Heart left ventricle (tissue), 16 donors: ENCODE results near the gene ETV2. TPM values are rescaled to one million over a fixed set of nuclear protein-coding genes. Genes with fewer than 3 reads are reported as not detected.
A peak's percentile ranks its signal among the peaks of the same experiment; 100 is the strongest.
"Not testable (repeated sequence)": the region's sequence is repeated elsewhere in the genome, so short reads cannot be mapped to it uniquely, and the experiment has no call there.

Source experiments
- ATAC-seq, 4 donors: fragments of 200-7000 bp; cut with Tn5 transposase; one replicate each; pipeline ENCODE4 v1.9.1; 2020 to 2022; ENCODE audit warnings: moderate library complexity in 4 of 4, mild to moderate bottlenecking in 3 of 4, moderate number of reproducible peaks in 1 of 4
- DNase-seq, 5 donors: peaks; one replicate each; pipeline ENCODE4 v3.0.0-alpha.2; 2020
- H3K27ac ChIP-seq, 12 donors: fragments of 200-600 bp; sonication (generic) in 4 of 12; one replicate each; pipeline versions ENCODE4 v1.5.0 to v1.8.0; 2016 to 2022; ENCODE audit warnings: mild to moderate bottlenecking in 2 of 12
- H3K27me3 ChIP-seq, 9 donors: fragments of 200-600 bp; sonication (generic) in 2 of 9; one replicate each; pipeline versions ENCODE4 v1.5.1 to v1.8.0; 2016 to 2022; ENCODE audit warnings: mild to moderate bottlenecking in 3 of 9
- H3K36me3 ChIP-seq, 9 donors: fragments of 200-600 bp; sonication (generic) in 2 of 9; one replicate each; pipeline versions ENCODE4 v1.5.0 to v1.8.0; 2018 to 2022; ENCODE audit warnings: mild to moderate bottlenecking in 2 of 9
- H3K4me1 ChIP-seq, 12 donors: fragments of 200-600 bp; sonication (generic) in 4 of 12; one replicate each; pipeline versions ENCODE4 v1.5.0 to v1.8.0; 2016 to 2022; ENCODE audit warnings: mild to moderate bottlenecking in 3 of 12
- H3K4me3 ChIP-seq, 12 donors: fragments of 200-600 bp; sonication (generic) in 4 of 12; one replicate each; pipeline versions ENCODE4 v1.5.0 to v1.8.0; 2017 to 2022; ENCODE audit warnings: mild to moderate bottlenecking in 9 of 12, moderate library complexity in 4 of 12
- H3K9me3 ChIP-seq, 12 donors: fragments of 200-600 bp; sonication (generic) in 4 of 12; one replicate each; pipeline versions ENCODE4 v1.5.0 to v1.8.0; 2016 to 2022; ENCODE audit warnings: mild to moderate bottlenecking in 1 of 12
- CTCF ChIP-seq, 12 donors: fragments of 200-600 bp; sonication (generic) in 4 of 12; IDR thresholded peaks; one replicate each; pipeline versions ENCODE4 v1.5.0 to v1.8.0; 2018 to 2022; ENCODE audit warnings: antibody characterized with exemption in 12 of 12, mild to moderate bottlenecking in 5 of 12
- POLR2A ChIP-seq, 2 donors: fragments of 450-650 bp; IDR thresholded peaks; one replicate each; pipeline ENCODE4 v1.6.1; 2017; ENCODE audit warnings: antibody characterized with exemption in 2 of 2, mild to moderate bottlenecking in 2 of 2, moderate library complexity in 2 of 2
- WGBS, 4 donors: extraction: QIAGEN DNeasy Blood & Tissue Kit in 2 of 4; methylation state at CpG; one replicate each; pipeline versions ENCODE4 v1.1.5 to v1.1.7; 2013 to 2018; 5-methylcytosine and 5-hydroxymethylcytosine counted together
- intact Hi-C, 10 donors: fragments of 100-400 bp; cut with DNase I; formaldehyde crosslinking; loops; one replicate each; pipeline versions ENCODE4 v1.11.1 to v1.14.2; 2022
- polyA plus RNA-seq, 2 donors: library from polyadenylated mRNA; stranded (reverse); fragments of 200-250 nt; gene quantifications; one replicate each; pipeline ENCODE4 v1.2.3, GENCODE V29; 2013
- total RNA-seq, 9 donors: library from RNA; depleted of rRNA in 2 of 9; stranded (reverse); fragments of >200 nt in 2 of 9; fragmentation: NEBNext Ultra II Directional in 3 of 9; extraction: Animal tissue kit (Norgen Biotek cat#: 25700) in 3 of 9; gene quantifications; one replicate each; pipeline versions ENCODE4 v1.1.0 to v1.2.4, GENCODE V29; 2016 to 2023
- donor health status: ischemic (EF 13 %, LVEDD 7.1; RV severe dilation, severe dysfunction).
- donor health status: healthy with polysubstance abuse.
- donor health status: DM: no; HTN: yes; CAD: no.
- donor health status: DM: no; HTN: no; CAD: no.
- donor health status: ischemic (EF 25% LVEDD 6.9; RV normal size, moderate dysfunction).
- donor health status: ischemic (EF 25% LVEDD 5.7; RV mildly dilated, moderate dysfunction).
- donor health status: healthy.
- donor health status: DM: yes; HTN: yes; CAD: no.
- donor health status: ischemic (EF 35%, LVEDD 5.7; RV mildly dilated, moderate dysfunction).
- donor health status: nonischemic (EF 11% LVEDD 7.7; RV severe dilation, severe dysfunction).
- donor health status: DM: yes; HTN: yes; CAD: no.
- donor health status: PGD.
- donor health status: ischemic (EF 29% LVEDD 5.4; RV normal size, mild dysfunction).
- donor health status: nonischemic (EF 23%, LVEDD 6.1; RV moderate dilation, normal function).

The ETV2 gene
- total and polyA plus RNA-seq, 11 donors = 0.23 to 1.6 (median 0.62) TPM; not detected in 2

DNA sequence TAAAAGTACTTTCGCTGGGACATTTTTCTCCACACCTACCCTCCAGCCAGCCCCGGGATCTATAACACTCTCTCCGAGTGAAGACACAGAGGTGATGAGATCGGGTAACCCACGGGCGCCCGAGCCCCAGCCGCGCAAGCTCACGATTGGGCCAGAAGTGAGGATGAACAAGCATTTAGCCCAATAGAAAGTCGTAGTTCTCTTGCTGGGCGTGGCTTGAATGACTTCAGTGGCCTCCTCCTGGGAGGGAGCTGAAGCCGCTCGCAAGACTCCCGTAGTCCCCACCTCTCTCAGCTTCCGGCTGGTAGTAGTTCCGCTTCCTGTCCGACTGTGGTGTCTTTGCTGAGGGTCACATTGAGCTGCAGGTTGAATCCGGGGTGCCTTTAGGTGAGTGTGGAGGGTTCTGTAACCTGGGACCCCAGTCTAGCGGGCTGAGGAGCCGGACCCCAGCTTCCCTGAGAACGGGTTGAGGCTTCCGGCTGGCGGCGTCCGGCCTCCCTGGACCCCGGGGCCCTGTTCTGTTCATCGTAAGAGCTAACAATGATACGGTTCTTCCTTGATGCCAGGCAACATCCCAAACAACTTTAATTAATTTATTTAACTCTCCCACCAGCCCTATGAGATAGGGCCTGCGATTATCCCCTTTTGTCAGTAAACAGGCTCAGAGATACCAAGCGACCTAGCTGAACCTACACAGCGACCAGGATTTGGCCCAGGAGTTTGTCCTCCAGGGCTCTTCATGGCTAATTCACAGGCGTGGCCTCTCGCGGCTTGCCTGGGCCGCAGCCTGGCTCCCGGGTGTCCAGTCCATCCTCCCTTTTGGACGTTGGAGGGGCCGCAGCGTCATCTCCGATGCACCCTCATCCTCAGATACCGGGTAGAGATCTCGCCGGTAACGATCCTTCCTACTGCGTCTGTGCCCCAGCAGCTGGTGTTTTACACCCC is 6.7 kb downstream of the ETV2 start, which contains the start of gene COX6B1:
COX6B1 (plus strand) TSS at position 307 of the 945 bp plus-strand sequence. CDS start 2,921 bp downstream, outside the sequence.
- Histone ChIP-seq H3K27ac (peak within 1 kb of the TSS; percentile 84 to 98 (median 94)), H3K4me1 (peaks cover 0 to 55% (median 32%) of the 10 kb centered on the region in 12 donors), H3K4me3 (peak within 1 kb of the TSS; percentile 66 to 96 (median 79)), H3K36me3 (peaks cover 0 to 36% (median 23%) of the 10 kb centered on the region in 9 donors), H3K27me3 (no peaks in the 10 kb centered on the region), H3K9me3 (no peaks in the 10 kb centered on the region)
- whole genome bisulfite sequencing, 4 donors = 0 to 1% (median 1%) methylated on average over 40 to 46 of the region's 46 CpGs
- intact Hi-C loops = loop anchor here in 1 of 10 donors (5.0 kb wide), 1 partner anchor 99 kb away; the partner anchor contains the start of genes LIN37, PSENEN and U2AF1L4
- TF ChIP-seq CTCF (IDR thresholded peaks at IDR 0.05) = no peak
- TF ChIP-seq POLR2A (IDR thresholded peaks at IDR 0.05) = peak in 1 of 2 donors; percentile 80
- DNase-seq = peak; percentile 92 to 97 (median 95)
- ATAC-seq = peak; percentile 78 to 88 (median 84)

- no peak for DNase-seq
- Histone ChIP-seq H3K4me1 (peaks cover 0 to 36% (median 20%) of the 10 kb centered on the region in 12 donors), H3K36me3 (peaks cover 0 to 59% (median 46%) of the 10 kb centered on the region in 9 donors), H3K27me3 (no peaks in the 10 kb centered on the region), H3K27ac (no peak overlapping the region), H3K9me3 (no peaks in the 10 kb centered on the region), H3K4me3 (no peak overlapping the region)
- intact Hi-C loops = no loop called here
- 54 to 65% (median 58%) methylated on average over 9 of the region's 9 CpGs for WGBS, 4 donors
- ATAC-seq = no peak
- TF ChIP-seq CTCF (IDR thresholded peaks at IDR 0.05) (no peak), POLR2A (IDR thresholded peaks at IDR 0.05) (no peak)
These were observed 9.0 kb downstream of the ETV2 start for GRCh38 chr19:35650581-35650980.

DNA sequence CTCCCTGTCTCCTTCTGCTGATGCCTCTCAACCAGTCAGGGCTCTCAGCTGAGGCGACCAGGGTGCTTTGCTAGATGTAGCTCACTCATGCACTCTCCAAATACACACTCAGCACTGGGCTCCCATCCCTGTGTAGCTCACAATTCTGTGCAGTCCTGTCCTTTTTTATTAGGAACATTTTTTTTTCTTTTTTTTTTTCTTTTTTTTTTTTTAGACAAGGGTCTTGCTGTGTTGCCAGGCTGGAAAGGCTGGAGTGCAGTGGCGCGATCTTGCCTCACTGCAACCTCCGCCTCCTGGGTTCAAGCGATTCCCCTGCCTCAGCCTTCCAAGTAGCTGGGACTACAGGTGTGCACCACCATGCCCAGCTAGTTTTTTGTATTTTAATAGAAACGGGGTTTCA is 13.3 kb downstream of the ETV2 start:
- H3K4me3 ChIP-seq, intact Hi-C loops, DNase-seq, ATAC-seq, H3K27ac ChIP-seq, H3K9me3 ChIP-seq, H3K27me3 ChIP-seq: not testable (repeated sequence)
- WGBS, 4 donors = 94 to 97% (median 96%) methylated on average over 6 of the region's 6 CpGs
- Histone ChIP-seq H3K4me1 (peaks cover 0 to 19% (median 9%) of the 10 kb centered on the region in 12 donors), H3K36me3 (peaks cover 0 to 98% (median 88%) of the 10 kb centered on the region in 9 donors)

GRCh38 chr19:35655600-35655999 is 14.1 kb downstream of the ETV2 start:
- no peak for DNase-seq
- no peak for ATAC-seq
- H3K27me3 ChIP-seq = no peaks in the 10 kb centered on the region
- WGBS, 4 donors = 86 to 96% (median 95%) methylated on average over 4 of the region's 4 CpGs
- no peaks in the 10 kb centered on the region for H3K9me3 ChIP-seq
- H3K27ac ChIP-seq = no peak overlapping the region
- no peak overlapping the region for H3K4me3 ChIP-seq
- H3K36me3 ChIP-seq = peaks cover 0 to 100% (median 95%) of the 10 kb centered on the region in 9 donors
- H3K4me1 ChIP-seq = peaks cover 0 to 11% (median 2%) of the 10 kb centered on the region in 12 donors
- intact Hi-C loops = no loop called here
- TF ChIP-seq CTCF (IDR thresholded peaks at IDR 0.05) (no peak), POLR2A (IDR thresholded peaks at IDR 0.05) (no peak)
